ENCODE measurements around the gene MKRN2.

DNA sequence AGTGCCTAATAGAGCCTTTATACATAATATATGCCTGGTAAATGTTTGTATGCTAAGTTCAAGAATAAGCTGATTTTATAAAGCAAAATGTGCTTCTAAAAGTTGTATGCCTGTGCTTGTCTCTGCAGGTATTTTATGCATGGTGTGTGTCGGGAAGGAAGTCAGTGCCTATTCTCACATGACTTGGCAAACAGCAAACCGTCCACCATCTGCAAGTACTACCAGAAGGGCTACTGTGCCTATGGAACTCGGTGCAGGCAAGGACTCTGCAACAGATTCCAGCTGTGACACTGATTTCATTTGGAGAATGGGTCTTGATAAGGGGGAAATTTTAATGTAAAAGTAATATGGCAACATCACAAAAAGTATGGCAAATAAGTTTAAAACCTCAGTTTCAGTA is 11.9 kb downstream of the MKRN2 start:
- TF ChIP-seq, protein P1, sequence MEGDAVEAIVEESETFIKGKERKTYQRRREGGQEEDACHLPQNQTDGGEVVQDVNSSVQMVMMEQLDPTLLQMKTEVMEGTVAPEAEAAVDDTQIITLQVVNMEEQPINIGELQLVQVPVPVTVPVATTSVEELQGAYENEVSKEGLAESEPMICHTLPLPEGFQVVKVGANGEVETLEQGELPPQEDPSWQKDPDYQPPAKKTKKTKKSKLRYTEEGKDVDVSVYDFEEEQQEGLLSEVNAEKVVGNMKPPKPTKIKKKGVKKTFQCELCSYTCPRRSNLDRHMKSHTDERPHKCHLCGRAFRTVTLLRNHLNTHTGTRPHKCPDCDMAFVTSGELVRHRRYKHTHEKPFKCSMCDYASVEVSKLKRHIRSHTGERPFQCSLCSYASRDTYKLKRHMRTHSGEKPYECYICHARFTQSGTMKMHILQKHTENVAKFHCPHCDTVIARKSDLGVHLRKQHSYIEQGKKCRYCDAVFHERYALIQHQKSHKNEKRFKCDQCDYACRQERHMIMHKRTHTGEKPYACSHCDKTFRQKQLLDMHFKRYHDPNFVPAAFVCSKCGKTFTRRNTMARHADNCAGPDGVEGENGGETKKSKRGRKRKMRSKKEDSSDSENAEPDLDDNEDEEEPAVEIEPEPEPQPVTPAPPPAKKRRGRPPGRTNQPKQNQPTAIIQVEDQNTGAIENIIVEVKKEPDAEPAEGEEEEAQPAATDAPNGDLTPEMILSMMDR (IDR thresholded peaks at IDR 0.05): no peak
- TF ChIP-seq POLR2A (IDR thresholded peaks at IDR 0.05) (no peak), EP300 (IDR thresholded peaks at IDR 0.05) (no peak)
